ENCODE data around the gene SMAD7. TPM values are rescaled to one million over a fixed set of nuclear protein-coding genes. Genes with fewer than 3 reads are reported as not detected.

Gene SMAD7
- total and polyA plus RNA-seq, 10 of the 15 experiments (the other 5 are each of a cell fraction or from before 2014, with no cell fraction given): 1.3 to 22.5 (median 8.0) TPM

DNA sequence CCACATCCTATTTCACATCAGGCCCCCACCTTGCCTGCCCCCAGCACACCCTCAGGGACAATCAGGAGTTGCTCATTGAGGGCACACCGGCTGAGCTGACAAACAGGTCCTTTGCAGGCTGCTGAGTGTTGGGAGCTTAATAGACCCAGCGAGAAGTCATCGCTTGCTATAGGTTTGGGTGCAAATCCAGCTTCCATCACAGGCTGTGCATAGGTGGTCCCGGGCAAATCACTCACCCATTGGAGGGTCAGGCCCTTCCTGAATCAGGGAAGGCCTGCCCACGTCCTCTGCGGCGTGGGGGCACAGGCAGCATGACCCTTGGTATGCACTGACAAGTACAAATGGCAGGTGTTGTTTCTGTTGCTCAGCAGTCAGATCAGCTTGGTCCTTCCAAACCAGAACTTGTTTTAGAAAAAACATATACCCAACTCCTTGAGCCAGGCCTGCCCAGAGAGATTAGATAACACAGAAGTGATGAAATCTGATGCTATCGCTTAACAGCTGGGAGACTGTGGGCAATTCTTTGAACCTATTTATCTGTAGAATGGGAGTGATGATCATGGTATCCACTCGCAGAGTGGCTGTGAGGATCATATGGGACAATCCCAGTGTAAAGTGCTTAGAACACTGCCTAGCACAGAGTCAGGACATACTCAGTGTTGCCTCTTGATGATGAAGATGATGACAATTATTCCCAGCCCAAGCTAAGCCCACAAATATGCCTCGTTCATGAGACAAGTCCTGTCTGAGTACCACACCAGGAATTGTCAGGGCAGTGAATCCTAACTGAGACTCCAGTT lies 34.9 kb downstream of the SMAD7 start:
- no peak for DNase-seq (ENCODE audit: low read depth, low spot score)
- intact Hi-C loops (cut with micrococcal nuclease; ENCODE audit: unreplicated experiment): loop anchor here (5.0 to 10.0 kb wide), 4 partner anchors 49 to 241 kb away; no protein-coding TSS in a partner anchor
- FAIRE-seq: no peak
- 70% methylated on average over 10 of the region's 10 CpGs for WGBS (ENCODE audit: insufficient coverage, insufficient replicate concordance, low lambda C conversion rate, missing lambda C conversion rate)
- in situ Hi-C loops (cut with MboI): no loop called here
- no peaks in the 10 kb centered on the region for H4K20me1 ChIP-seq (ENCODE audit: control insufficient read depth, insufficient read depth)
- H3K27ac ChIP-seq (ENCODE audit: control insufficient read depth, insufficient read depth): no peak overlapping the region
- H3K27me3 ChIP-seq (replicated peaks in 1 of 2; ENCODE audit: control insufficient read depth in 2 of 2, insufficient read depth in 2 of 2, low read length in 1 of 2): no peaks in the 10 kb centered on the region
- H3K9me3 ChIP-seq (replicated peaks; ENCODE audit: control insufficient read depth, insufficient read depth, low read length): no peaks in the 10 kb centered on the region
- ChIA-PET CTCF (interaction anchor here (1.0 to 1.4 kb wide), 2 partner anchors 137 to 138 kb away, joined by 3 to 5 read pairs; no protein-coding TSS in a partner anchor), RAD21 (ENCODE audit: unreplicated experiment) (interaction anchor here (0.7 to 1.4 kb wide), 4 partner anchors 9 to 241 kb away, joined by 3 to 4 read pairs (median 4); no protein-coding TSS in a partner anchor), POLR2A (interaction anchor here (0.6 kb wide), 1 partner anchor 124 kb away, joined by 3 read pairs; no protein-coding TSS in a partner anchor), SMC1A (ENCODE audit: uncharacterized antibody, unreplicated experiment) (interaction anchor here (0.9 to 4.1 kb wide), 4 partner anchors 29 to 138 kb away, joined by 3 to 31 read pairs (median 3); no protein-coding TSS in a partner anchor)
- H3K4me1 ChIP-seq (ENCODE audit: control insufficient read depth, insufficient read depth, low read length): peaks cover 23% of the 10 kb centered on the region
- H3K36me3 ChIP-seq (ENCODE audit: control insufficient read depth in 2 of 2, insufficient read depth in 2 of 2, low read length in 1 of 2): peaks cover 6 to 13% of the 10 kb centered on the region in 2 experiments; a peak in 3 of 4 replicates
- no peak overlapping the region for H3K9ac ChIP-seq (ENCODE audit: control insufficient read depth, insufficient read depth, low read length)
- no peak overlapping the region for H3K4me3 ChIP-seq
- no peak overlapping the region for H3K4me2 ChIP-seq (ENCODE audit: control insufficient read depth, insufficient read depth)
- no peak for ATAC-seq
- H2AFZ ChIP-seq (ENCODE audit: control insufficient read depth, low read depth, low read length): no peak overlapping the region
- BruUV-seq (replicated peaks): no TSS peak
- peaks cover 4% of the 10 kb centered on the region; the same call in 1 of the 2 replicates for H3K79me2 ChIP-seq (ENCODE audit: control insufficient read depth, insufficient read depth, low read length)
- TF ChIP-seq NFXL1 (IDR thresholded peaks at IDR 0.05; ENCODE audit: borderline replicate concordance) (no peak), ZSCAN29 (IDR thresholded peaks at IDR 0.05) (no peak), RAD21 (IDR thresholded peaks at IDR 0.05; ENCODE audit: insufficient read depth, low read depth, low read length) (no peak), ZNF384 (IDR thresholded peaks at IDR 0.05; ENCODE audit: borderline replicate concordance, low read depth, low read length) (no peak)
- TF ChIP-seq, protein P1, sequence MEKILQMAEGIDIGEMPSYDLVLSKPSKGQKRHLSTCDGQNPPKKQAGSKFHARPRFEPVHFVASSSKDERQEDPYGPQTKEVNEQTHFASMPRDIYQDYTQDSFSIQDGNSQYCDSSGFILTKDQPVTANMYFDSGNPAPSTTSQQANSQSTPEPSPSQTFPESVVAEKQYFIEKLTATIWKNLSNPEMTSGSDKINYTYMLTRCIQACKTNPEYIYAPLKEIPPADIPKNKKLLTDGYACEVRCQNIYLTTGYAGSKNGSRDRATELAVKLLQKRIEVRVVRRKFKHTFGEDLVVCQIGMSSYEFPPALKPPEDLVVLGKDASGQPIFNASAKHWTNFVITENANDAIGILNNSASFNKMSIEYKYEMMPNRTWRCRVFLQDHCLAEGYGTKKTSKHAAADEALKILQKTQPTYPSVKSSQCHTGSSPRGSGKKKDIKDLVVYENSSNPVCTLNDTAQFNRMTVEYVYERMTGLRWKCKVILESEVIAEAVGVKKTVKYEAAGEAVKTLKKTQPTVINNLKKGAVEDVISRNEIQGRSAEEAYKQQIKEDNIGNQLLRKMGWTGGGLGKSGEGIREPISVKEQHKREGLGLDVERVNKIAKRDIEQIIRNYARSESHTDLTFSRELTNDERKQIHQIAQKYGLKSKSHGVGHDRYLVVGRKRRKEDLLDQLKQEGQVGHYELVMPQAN (conservative IDR thresholded peaks at IDR 0.05): no peak
- TF ChIP-seq, protein P2, sequence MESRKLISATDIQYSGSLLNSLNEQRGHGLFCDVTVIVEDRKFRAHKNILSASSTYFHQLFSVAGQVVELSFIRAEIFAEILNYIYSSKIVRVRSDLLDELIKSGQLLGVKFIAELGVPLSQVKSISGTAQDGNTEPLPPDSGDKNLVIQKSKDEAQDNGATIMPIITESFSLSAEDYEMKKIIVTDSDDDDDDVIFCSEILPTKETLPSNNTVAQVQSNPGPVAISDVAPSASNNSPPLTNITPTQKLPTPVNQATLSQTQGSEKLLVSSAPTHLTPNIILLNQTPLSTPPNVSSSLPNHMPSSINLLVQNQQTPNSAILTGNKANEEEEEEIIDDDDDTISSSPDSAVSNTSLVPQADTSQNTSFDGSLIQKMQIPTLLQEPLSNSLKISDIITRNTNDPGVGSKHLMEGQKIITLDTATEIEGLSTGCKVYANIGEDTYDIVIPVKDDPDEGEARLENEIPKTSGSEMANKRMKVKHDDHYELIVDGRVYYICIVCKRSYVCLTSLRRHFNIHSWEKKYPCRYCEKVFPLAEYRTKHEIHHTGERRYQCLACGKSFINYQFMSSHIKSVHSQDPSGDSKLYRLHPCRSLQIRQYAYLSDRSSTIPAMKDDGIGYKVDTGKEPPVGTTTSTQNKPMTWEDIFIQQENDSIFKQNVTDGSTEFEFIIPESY (IDR thresholded peaks at IDR 0.05): no peak
- TF ChIP-seq, protein P3, sequence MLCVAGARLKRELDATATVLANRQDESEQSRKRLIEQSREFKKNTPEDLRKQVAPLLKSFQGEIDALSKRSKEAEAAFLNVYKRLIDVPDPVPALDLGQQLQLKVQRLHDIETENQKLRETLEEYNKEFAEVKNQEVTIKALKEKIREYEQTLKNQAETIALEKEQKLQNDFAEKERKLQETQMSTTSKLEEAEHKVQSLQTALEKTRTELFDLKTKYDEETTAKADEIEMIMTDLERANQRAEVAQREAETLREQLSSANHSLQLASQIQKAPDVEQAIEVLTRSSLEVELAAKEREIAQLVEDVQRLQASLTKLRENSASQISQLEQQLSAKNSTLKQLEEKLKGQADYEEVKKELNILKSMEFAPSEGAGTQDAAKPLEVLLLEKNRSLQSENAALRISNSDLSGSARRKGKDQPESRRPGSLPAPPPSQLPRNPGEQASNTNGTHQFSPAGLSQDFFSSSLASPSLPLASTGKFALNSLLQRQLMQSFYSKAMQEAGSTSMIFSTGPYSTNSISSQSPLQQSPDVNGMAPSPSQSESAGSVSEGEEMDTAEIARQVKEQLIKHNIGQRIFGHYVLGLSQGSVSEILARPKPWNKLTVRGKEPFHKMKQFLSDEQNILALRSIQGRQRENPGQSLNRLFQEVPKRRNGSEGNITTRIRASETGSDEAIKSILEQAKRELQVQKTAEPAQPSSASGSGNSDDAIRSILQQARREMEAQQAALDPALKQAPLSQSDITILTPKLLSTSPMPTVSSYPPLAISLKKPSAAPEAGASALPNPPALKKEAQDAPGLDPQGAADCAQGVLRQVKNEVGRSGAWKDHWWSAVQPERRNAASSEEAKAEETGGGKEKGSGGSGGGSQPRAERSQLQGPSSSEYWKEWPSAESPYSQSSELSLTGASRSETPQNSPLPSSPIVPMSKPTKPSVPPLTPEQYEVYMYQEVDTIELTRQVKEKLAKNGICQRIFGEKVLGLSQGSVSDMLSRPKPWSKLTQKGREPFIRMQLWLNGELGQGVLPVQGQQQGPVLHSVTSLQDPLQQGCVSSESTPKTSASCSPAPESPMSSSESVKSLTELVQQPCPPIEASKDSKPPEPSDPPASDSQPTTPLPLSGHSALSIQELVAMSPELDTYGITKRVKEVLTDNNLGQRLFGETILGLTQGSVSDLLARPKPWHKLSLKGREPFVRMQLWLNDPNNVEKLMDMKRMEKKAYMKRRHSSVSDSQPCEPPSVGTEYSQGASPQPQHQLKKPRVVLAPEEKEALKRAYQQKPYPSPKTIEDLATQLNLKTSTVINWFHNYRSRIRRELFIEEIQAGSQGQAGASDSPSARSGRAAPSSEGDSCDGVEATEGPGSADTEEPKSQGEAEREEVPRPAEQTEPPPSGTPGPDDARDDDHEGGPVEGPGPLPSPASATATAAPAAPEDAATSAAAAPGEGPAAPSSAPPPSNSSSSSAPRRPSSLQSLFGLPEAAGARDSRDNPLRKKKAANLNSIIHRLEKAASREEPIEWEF (IDR thresholded peaks at IDR 0.05; ENCODE audit: insufficient replicate concordance, low read depth, low read length): no peak
